ENCODE results near the gene AGAP2. TPM values are rescaled to one million over a fixed set of nuclear protein-coding genes. Genes with fewer than 3 reads are reported as not detected.

AGAP2 gene
- total RNA-seq, 3 donors from 2014 or later: 1.3 to 2.7 (median 2.2) TPM

DNA sequence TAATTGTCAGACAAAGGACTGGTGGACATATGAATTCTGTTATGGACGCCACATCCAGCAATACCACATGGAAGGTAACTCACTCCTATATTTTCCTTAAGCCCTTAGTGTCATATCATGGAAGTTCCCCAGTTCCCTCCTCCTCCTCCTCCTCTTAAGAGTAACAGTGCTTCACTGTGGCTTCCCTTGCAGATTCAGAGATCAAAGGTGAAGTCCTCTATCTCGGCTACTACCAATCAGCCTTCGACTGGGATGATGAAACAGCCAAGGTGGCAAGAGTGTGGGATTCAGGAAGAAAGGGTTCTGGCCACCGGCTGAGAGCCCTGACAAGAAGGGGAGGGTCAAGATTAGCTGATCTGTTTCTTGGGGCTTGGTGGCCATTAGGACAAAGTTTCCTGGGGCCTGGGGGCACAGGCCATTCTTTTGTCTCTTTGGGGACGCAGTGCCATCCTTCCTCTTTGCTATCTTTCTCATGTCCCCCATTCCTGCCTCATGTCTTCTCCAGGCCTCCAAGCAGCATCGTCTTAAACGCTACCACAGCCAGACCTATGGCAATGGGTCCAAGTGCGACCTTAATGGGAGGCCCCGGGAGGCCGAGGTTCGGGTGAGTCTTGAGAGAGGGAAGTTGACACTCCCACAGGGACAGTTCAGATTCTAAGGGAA lies 42.6 kb downstream of the AGAP2 start:
- ATAC-seq (no peak), DNase-seq (no peak)
- peaks cover 9% of the 10 kb centered on the region for H3K4me1 ChIP-seq (ENCODE audit: low read depth)
- no peaks in the 10 kb centered on the region for H3K9me3 ChIP-seq
- no peak overlapping the region for H3K4me3 ChIP-seq
- peaks cover 5% of the 10 kb centered on the region for H3K36me3 ChIP-seq (ENCODE audit: low read depth)
- TF ChIP-seq, protein P1, sequence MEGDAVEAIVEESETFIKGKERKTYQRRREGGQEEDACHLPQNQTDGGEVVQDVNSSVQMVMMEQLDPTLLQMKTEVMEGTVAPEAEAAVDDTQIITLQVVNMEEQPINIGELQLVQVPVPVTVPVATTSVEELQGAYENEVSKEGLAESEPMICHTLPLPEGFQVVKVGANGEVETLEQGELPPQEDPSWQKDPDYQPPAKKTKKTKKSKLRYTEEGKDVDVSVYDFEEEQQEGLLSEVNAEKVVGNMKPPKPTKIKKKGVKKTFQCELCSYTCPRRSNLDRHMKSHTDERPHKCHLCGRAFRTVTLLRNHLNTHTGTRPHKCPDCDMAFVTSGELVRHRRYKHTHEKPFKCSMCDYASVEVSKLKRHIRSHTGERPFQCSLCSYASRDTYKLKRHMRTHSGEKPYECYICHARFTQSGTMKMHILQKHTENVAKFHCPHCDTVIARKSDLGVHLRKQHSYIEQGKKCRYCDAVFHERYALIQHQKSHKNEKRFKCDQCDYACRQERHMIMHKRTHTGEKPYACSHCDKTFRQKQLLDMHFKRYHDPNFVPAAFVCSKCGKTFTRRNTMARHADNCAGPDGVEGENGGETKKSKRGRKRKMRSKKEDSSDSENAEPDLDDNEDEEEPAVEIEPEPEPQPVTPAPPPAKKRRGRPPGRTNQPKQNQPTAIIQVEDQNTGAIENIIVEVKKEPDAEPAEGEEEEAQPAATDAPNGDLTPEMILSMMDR (IDR thresholded peaks at IDR 0.05): no peak
- intact Hi-C loops (cut with DNase I, micrococcal nuclease): no loop called here

DNA sequence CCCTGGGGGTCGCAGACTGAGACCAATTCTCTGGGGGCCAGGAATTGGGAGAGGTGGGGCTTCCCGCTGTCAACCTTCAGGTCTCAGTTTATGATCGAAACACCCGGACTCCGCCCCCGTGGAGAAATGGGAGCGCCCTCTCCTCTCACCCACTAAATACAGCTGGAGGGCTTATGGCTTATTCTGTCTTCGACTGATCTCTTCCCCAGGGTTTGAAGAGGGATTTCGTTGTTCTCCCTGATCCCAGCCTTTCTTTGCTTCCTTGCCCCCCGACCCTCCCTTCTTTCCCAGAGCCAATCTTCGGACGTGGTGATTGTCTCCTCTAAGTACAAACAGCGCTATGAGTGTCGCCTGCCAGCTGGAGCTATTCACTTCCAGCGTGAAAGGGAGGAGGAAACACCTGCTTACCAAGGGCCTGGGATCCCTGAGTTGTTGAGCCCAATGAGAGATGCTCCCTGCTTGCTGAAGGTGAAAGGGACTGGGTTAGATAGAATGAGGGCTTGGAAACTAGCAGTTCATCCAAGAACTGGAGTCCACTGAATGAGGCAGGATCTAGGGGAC lies 44.0 kb downstream of the AGAP2 start:
- DNase-seq (peak; percentile 59 to 66 (median 60)), ATAC-seq (peak; percentile 35)
- Histone ChIP-seq H3K36me3 (ENCODE audit: low read depth) (peaks cover 5% of the 10 kb centered on the region), H3K4me3 (peak overlapping the region; percentile 61), H3K9me3 (no peaks in the 10 kb centered on the region), H3K4me1 (ENCODE audit: low read depth) (peaks cover 9% of the 10 kb centered on the region)
- intact Hi-C loops (cut with DNase I, micrococcal nuclease): no loop called here
- TF ChIP-seq, protein P1 (IDR thresholded peaks at IDR 0.05): no peak

DNA sequence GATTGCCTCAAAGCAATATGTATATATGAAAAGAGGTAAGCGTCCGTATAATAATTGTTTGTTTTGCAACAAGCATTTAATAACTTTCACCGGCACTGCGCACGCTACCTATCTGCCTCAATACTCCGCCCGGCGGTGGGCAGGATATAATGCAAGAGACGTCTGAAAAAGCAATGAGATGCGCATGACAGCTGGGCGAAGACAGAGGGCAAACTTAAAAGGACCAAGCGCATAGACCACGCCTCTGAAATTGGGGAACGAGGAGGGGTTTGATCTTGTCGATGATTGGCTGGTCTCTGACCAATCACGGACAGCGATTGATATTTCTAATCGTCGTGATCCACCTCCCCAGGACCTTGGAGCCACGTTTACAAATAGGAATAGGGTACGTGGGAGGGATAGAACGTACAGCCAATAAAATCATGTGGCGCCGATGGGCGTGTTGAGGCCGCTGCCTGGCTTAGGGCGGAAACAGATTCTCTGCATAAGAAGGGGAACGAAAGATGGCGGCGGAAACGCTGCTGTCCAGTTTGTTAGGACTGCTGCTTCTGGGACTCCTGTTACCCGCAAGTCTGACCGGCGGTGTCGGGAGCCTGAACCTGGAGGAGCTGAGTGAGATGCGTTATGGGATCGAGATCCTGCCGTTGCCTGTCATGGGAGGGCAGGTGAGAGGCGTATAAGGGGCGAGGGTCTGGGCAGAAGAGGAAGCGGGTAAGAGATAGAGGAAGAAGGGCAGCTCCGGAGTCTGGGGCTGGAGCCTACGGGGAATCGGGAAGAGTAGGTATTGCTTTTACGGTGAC lies 44.7 kb downstream of the AGAP2 start, which contains the start of gene OS9:
OS9 (plus strand) TSS at position 474 of the 800 bp plus-strand sequence; CDS start at position 504, 30 bp downstream.
- peaks cover 5% of the 10 kb centered on the region for H3K36me3 ChIP-seq (ENCODE audit: low read depth)
- peaks cover 9% of the 10 kb centered on the region for H3K4me1 ChIP-seq (ENCODE audit: low read depth)
- DNase-seq: peak; percentile 90 to 98 (median 94)
- TF ChIP-seq, protein P1 (IDR thresholded peaks at IDR 0.05): peak; percentile 86
- no peaks in the 10 kb centered on the region for H3K9me3 ChIP-seq
- ATAC-seq: peak; percentile 98
- peak within 1 kb of the TSS; percentile 61 for H3K4me3 ChIP-seq
- intact Hi-C loops (cut with DNase I, micrococcal nuclease): no loop called here

- TF ChIP-seq, protein P1 (IDR thresholded peaks at IDR 0.05): no peak
- peak in 1 of 3 donors; percentile 31 for DNase-seq
- ATAC-seq: no peak
Measured at GRCh38 chr12:57693317-57693658, 45.3 kb downstream of the AGAP2 start.

DNA sequence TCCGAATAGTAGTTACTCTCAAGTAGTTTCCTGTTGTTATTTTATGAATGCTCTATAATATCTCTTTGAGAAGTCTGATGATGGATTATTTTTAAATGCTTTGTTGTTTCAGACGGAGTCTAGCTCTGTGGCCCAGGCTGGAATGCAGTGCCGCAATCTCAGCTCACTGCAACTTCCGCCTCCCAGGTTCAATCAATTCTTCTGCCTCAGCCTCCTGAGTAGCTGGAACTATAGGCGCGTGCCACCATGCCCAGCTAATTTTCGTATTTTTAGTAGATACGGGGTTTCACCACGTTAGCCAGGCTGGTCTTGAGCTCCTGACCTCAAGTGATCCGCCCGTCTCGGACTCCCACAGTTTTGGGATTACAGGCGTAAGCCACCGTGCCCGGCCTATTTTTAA lies 46.0 kb downstream of the AGAP2 start:
- TF ChIP-seq, protein P1 (IDR thresholded peaks at IDR 0.05): no peak
- DNase-seq (no peak), ATAC-seq (no peak)
- H3K4me1 ChIP-seq (ENCODE audit: low read depth): peaks cover 9% of the 10 kb centered on the region
- H3K4me3 ChIP-seq: no peak overlapping the region
- intact Hi-C loops (cut with DNase I, micrococcal nuclease): no loop called here
- no peaks in the 10 kb centered on the region for H3K9me3 ChIP-seq
- peaks cover 5% of the 10 kb centered on the region for H3K36me3 ChIP-seq (ENCODE audit: low read depth)

More at GRCh38 chr12:57693317-57693658, 45.3 kb downstream of the AGAP2 start:
- peaks cover 9% of the 10 kb centered on the region for H3K4me1 ChIP-seq (ENCODE audit: low read depth)
- no peak overlapping the region for H3K4me3 ChIP-seq
- intact Hi-C loops (cut with DNase I, micrococcal nuclease): no loop called here
- H3K36me3 ChIP-seq (ENCODE audit: low read depth): peaks cover 5% of the 10 kb centered on the region
- H3K9me3 ChIP-seq: no peaks in the 10 kb centered on the region

Data from mucosa of descending colon (tissue), 3 donors.